Renal pelvis (tissue), 12 donors: ENCODE measurements around the gene CCDC175. TPM values are rescaled to one million over a fixed set of nuclear protein-coding genes. Genes with fewer than 3 reads are reported as not detected.

Experiments
- DNase-seq: peaks from one replicate; pipeline ENCODE4 v3.0.0-alpha.2; 2013
- long read RNA-seq, 16 experiments: transcript quantifications; one replicate each; lab custom pipeline, GENCODE V29; 2026
- polyA plus RNA-seq, 3 donors: library from polyadenylated mRNA; unstranded; fragments of 120-200 nt; gene quantifications; one replicate each; pipeline ENCODE4 v1.2.1, GENCODE V29; 2013; ENCODE audit not compliant: insufficient read length in 3 of 3

CCDC175 gene
- polyA plus RNA-seq = under 1 TPM; 0.57 to 0.73 (median 0.60) TPM
- long read RNA-seq, donor 1 = 0 reads
- long read RNA-seq, donor 2 = 0 reads
- long read RNA-seq, donor 3 = 0 reads
- long read RNA-seq, donor 4 = 0 reads
- long read RNA-seq, donor 5 = 0 reads
- long read RNA-seq, donor 6 = 0 reads
- long read RNA-seq, donor 7 = 0 reads
- long read RNA-seq, donor 8 = 0 reads
- long read RNA-seq, donor 9 = 0 reads
- long read RNA-seq, donor 10 = 0 reads
- long read RNA-seq, donor 11 = 0 reads
- long read RNA-seq, donor 12 = 0 reads
- long read RNA-seq, donor 13 = 0 reads
- long read RNA-seq, donor 14 = 0 reads
- long read RNA-seq, donor 15 = 0 reads
- long read RNA-seq, donor 16 = 0 reads

DNA sequence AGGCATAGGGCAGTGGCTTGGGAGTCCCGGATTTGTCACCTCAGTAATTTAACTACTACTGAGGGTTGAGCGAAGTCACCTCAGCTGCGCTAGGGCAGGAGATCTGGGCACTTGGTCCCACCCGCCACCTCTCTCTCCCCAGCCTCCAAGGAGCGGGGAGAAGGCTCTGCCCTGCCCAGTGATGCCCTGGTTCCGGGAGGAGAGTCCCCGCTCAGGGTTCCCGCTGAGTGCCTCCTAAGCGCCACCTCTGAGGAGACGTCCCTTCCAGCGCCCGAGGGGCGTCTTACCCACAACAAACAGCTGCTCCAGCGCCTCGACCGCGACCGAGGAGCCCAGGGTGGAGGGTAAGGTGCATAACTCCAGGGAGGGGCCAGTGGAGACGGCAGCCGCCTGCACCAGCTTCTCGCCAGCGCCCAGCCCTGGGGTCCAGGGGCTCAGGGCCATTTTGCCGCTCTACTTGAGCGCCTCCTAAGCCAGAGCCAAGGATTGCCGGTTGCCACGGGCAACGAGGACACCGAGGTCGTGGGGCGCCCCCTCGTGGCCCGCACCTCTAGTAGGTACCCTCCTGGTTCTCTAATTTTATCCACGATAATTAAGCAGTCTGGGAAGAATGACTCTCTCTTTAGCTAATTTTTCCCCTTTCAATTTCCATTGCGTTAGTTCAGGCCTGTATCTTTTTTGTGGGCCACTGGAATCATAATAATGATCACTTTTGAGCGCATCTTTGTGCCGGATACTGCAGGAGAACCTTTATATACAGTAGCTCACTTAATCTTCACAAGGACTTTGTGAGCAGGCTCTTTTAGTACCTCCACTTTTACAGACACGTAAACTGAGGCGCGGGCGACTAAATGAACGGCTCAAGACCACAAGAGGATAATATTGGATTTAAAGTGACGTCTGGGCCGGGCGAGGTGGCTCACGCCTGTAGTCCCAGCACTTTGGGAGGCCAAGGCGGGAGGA, at the start of gene CCDC175:
CCDC175 (minus strand) TSS at position 481 of the 963 bp plus-strand sequence; CDS start at position 444, 37 bp downstream.
- DNase-seq = peak; percentile 91

DNA sequence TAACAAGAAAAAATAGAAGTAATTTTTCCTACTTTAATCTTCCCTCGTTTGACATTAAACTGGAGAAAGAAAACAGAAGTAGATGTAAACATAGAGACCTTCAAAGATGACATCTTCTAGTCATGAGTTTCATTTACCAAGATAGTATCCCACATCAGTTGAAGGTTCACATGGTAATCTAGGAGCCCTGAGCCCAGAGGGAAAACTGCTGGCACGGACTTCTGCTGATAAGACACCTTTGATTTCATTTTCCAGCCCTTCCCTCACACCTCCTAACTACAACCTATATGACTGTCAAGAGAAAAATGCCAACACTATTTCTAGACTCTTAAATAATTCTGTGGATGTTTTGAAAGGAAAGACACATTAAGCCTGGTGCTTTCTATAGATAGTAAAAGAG, 46.0 kb upstream of the CCDC175 start:
- no peak for DNase-seq

DNA sequence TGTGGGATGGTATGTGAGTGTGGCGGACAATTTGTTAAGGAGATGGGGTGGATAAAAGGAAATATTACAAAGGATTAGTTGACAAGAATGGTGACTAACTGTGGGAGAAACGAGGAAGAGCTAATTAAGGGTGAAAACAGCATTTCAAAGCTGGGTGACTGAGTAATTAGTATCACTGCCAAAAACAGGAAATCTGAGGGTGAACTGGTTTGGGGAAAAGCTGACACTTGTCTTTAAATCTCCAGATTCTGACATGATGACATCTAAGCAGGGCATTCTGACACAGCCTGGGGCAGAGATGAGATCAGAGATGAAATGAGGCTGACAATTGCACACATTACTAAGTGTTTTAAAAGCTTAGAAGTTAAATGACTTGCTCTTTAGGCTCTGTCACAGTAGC, 42.4 kb upstream of the CCDC175 start:
- DNase-seq = no peak

DNA sequence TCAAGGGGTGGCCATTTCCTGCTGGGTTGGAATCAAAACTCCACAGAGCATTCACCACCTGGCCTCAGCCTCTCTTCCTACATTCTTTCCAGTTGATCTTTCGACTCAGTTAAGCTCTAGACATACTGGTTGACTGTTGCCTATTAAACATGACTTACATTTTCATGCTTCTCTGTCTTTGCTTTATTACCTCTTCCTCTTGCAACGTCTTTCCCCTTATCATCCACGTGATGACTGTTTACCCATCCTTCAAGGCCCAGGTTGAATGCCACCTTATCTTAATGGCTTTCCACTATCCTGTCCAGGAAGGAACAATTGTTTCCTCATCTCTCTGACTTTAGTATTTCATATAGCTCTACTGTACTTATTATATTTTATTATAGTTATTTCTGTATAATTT, 24.4 kb upstream of the CCDC175 start:
- DNase-seq = no peak

DNA sequence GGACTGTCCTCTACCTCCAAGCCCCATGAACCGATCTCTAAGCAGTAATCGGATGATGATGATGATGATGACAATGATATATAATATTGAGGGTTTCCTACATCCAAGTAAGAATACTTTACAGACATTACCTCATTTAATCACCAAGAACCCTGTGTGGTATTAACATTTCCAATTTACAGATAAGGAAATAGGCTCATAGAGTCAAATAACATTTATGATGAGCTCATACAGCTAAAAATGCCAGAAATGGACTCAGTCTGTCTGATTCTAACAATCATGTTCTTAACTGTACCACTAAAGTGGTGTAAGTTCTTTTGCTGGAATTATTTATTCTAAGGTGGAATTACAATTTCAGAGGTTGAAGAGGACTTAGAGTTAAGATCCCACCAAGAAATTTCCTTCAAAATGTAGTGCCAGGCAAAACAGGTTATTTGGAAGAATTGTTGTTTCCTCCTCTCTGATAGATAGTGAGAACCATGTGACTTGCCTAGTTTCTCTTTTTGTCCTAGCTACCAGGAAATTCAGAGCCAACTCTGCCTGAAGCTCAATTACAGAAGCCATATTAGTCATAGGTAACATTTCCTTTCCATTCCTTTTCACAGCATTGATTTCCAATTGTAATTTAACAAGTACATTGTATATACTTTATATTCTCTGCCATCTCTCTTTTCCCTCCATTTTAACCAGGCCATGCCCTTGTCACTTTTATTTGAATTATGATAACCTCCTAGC, 23.8 kb upstream of the CCDC175 start:
- DNase-seq = no peak

DNA sequence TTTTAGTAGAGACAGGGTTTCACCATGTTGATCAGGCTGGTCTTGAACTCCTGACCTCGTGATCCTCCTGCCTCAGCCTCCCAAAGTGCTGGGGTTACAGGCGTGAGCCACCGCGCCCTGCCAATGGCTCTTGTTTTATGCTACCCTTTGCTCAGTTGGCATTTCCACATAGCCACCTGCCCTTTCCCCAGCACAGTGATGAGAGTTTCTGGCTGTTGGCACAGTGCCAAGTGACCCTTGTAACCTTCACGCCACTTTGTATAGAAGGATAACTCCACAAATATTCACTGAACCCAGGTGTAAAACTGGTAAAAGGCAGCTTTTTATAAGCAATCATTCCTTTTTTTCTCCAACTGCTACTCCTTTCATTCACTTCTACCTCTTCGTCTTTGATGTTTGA, 18.5 kb upstream of the CCDC175 start:
- no peak for DNase-seq

DNA sequence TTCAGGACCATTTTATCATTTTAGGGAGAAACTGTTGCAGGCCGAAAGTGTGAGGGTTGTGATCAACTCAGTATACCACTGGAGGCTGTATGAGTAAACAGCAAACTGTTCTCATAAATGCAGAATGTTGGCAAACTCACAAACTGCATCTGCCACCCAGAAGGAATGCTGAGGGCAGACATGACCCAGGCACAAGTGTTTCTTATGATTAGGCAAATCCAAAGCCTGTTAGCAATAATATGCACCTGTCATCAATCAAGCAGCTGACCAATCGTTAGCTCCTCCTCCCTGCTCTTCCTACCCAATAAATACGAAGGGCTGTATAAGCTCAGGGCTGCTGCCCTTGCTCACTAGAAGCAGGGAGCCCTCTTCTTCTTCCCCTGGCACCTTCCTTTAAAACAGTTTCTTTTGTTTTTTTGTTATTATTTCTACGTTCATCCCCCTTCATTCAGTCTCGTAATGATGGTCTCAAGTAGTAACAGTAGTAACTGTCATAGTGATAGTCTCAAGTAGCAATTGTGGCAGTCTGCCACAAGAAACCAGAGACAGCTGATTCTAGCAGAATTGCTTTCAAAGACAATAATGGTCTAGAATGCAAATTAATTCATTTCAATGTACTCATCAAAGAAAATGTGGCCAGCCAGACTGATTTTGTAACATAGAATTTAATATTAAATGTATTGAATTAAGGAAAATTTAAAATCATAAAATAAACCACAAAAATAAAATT, 15.2 kb upstream of the CCDC175 start:
- DNase-seq = no peak

DNA sequence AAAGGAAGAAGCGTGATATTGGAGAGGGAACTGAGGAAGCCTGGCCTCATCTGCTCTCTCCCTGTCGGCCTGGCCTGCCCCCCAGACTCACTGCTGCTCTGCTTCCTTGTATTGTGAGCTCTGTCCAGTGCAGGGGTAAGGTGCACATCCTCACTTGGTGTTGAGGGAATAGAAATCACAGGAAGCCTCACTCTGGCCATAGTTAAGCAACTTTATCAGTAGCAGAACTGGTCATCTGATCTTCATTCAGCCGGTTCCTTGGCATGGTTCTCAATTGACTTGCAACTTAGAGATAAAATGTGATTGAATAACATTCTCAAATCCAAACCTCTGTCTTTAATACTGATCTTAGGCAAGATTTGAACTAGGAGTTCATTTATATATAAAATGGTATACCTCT, 11.5 kb upstream of the CCDC175 start:
- no peak for DNase-seq

DNA sequence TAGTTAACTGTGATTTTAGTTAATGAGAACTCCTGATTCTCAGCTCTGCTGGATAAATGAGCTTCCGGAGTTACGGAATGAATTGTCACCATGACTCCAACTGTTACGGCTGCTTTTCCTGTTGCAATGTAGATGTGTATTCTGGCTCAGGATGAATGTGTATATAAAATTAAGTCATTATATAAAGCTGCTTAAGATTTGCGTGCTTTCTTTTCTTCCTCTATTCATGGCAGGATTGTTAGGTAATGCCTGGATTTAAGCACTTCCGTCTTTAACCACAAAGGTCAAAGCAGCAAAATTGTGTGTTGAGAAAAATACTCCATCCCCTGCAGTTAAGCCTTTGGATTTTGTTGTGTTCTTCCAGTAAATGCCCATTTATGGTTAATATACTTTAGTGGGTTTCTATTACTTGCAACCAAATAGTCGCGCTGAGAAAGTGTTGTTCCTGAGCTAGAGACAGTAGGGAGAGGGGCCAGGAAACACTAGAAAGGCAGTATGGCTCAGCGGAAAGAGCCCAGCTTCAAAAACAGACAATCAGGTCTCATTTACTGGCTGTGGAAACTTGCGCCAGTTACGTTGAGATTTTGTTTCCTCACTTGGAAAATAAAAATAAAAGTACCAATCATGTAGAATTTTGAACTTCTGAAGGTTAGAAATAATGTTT, 9.4 kb upstream of the CCDC175 start:
- no peak for DNase-seq

DNA sequence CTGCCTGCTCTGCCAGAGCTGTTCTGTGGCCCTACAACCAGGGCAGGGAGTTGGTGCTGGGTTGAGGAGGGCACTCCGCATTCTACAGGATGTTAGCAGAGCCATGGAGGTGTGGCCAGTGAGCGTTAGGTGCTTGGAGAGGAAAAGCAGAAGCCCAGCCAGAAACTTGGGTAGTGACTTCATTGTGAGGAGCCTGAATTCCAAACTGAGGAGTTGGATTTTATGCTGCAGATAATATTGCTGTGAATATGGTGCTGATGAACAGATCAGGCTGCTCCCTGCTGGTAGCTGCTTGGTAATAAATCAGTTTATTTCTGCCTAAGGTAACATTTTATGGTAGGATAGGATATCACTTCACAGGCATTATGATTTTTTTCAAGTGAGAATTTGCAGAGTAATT, 7.1 kb upstream of the CCDC175 start:
- DNase-seq = no peak

DNA sequence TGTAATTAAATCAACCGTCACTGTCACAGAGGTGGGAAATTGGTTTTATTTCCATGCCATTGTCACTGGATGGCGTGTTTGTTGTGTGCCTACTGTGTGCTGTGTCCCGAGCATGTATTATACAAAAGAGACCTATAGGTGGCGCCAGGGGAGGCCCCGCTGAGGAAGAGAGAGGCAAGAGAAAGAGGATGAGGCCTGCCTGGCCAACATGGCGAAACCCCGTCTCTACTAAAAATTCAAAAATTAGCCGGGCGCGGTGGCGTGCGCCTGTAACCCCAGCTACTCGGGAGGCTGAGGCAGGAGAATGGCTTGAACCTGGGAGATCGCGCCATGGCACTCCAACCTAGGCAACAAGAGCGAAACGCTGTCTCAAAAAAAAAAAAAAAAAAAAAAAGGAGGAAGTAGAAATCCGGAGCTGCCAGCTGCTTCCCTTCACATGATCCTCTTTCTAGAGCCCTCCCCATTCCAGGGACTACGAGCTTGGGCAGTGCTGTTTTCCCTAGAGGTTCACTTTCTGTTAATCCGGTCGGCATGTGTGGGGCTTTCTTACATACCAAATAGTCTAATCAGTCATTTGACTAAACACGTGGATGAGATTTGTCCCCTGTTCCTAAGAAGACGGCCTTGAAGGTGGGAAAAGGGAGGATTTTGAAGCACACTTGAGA, 6.4 kb upstream of the CCDC175 start:
- no peak for DNase-seq

DNA sequence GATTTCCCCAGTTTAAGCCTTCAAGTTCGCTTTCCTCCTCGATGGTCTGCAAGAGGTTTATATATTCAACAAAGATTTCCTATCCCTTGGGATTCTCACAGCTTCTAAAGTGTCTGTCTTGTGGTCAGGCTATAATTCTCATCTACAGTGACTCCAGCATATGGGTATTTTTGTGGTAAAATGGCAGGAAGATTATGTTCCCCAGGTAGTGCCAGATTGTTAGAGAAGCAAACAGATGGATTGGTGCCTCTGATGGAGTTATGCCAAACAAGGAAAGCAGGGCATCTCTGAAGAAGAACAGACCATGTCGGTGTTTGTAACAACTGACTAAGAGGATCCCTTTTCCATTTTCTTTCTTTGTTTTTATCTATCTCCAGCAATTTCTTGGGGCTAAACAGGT, 5.5 kb upstream of the CCDC175 start:
- DNase-seq = no peak

DNA sequence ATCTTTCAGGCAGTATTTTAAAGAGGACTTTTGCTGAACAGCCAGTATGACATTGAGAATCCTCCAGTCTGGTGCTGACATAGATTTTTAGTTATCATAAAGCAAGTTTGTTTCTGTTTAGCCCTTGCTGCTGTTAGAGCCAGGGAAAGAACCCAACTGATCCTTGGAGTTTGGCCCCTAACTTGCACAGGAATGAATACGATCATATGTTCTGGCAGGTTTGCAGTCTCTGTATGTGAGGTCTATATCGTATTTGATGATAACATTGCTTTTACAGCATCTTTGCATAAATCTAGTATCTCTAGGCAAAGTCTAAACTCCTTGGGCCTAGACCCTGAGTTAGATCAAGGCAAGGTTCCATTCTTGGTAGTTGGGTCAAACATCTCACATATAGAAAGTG, 4.3 kb upstream of the CCDC175 start:
- no peak for DNase-seq

DNA sequence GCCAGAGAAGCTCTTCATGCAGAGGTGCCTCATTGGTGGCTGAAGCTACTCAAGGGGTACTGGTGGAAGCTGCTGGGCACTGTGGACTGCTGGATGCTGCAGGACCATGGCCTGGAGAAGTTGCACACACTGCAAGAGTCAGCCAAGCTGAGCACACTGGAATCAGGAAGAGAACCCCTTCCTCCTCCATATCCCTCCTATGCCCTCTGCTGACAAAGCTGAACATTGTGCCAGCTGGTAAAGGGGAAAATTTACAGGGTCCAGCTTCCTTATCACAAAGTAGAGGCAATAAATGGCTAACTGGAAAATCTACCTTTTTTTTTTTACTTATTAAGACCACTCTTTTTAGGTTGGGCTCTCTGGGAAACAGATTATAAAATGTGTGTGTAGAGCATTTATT, 6.5 kb downstream of the CCDC175 start:
- DNase-seq = no peak

DNA sequence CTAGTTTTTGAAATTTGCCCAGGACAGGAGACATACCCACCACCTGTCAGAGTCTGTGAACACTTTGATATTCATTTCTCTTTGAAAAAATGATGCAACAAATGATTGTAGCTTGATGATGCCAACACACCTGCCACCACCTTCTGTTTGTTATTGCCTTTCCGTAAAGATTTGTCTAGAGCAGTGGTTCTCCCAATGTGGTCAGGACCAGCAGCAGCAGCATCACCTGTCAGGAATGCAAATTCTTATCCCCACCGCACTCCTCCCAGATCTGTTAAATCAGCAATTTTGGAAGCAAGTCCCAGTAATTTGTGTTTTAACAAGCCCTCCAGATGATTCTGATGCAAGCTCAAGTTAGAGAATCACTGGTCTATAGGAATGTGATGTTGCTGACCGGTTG, 9.9 kb downstream of the CCDC175 start:
- DNase-seq = no peak

DNA sequence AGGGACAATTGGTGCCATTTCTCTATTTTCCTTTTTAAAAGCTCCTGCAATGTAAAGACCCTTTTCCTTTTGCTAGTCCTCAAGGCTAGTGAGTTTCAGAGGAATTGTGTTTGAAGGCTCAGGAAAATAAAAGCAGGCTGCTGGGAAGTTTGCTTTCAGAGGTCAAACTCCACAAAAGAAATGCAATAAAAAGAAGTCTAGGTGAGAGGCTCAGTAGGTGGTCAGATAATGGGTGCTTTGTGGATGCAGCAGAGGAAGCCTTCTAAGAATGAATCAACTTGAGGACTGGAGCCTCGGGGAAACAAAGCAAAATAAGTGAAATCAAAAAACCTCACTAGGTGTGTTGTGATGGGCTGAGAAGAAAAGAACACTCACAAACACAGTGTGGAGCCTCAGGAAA, 10.3 kb downstream of the CCDC175 start:
- no peak for DNase-seq

DNA sequence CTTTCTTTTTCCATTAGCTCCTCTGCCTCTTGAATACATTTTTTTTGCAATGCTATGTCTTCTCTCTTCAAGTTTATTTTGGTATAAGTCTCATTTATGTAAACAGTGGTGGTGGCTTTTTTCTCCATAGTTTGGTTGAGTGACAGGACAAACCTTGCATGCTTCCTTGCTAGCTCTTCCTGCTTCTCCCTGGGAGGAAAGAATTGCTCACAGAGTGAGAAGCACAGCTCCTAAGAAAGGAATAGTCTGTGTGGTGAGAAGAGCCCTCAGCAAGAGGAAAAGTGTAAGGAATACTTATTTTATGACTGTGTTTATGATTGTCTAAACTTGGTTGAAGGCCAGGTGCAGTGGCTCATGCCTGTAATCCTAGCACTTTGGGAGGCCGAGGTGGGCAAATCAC, 11.5 kb downstream of the CCDC175 start:
- DNase-seq = no peak

DNA sequence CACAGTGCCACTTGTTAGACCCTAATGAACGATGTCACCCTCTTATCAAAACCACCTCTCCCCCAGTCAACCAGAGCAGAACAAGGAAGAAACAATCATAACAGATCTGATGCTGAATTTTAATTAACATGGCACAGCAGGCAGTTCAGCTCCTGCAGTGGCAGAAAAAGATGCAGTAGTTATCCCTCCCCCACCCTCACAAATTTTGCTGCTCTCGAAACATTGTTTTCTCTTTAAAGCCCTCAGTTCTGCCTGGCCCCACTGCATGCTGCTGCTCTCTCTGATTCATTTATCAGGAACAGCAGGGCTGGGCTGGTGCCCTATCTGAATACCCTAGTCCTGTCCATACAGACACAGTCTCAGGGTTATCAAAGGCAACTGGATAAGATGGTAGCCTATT, 12.2 kb downstream of the CCDC175 start:
- DNase-seq = no peak

DNA sequence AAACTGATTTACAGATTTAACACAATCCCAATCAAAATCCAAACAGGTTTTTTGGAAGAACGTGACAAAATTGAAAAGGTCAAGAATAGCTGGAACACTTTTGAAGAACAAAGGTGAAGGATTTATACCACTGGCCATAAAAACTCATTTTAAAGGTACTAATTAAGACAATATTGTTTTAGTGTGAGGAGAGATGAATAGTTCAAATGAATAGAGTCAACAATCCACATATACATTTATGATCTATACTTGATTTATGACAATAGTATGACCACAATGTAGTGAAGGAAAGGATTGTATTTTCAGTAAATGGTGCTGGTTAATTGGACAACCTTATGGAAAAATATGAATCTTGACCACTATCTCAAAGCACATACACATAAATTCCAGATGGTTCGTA, 29.3 kb downstream of the CCDC175 start:
- no peak for DNase-seq

DNA sequence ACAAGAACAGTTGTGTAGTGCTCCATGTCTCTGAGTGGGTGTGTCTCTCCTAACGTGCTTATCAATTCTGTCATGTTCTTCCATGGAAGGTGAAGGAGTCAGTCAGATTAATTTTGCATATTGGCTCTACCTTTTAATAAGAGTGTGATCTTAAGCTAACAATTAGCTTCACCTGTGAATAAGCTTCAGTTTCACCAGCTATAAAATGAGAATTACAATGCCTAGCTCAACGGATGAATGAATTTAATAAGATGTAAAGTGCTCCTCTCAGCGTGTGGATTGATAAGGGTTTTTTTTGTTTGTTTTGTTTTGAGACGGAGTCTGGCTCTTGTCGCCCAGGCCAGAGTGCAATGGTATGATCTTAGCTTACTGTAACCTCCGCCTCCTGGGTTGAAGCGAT, 32.7 kb downstream of the CCDC175 start:
- no peak for DNase-seq

DNA sequence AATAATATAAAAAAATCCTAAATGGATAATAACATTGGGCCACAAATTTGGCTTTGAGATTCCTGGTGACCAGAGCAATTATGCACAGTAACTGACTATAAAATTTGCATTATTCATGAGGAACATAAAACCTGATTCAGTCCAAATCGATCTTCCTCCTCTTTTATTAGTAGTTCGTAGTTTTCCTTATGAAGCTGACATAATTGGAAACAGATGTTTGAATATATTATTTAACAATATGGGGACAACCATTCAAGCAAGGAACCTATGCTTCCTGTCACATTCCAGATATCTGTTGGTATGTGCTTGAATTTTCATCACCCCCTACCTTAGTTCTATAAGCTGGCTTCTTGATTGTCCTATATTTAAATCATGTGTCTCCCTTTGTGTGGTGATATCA, 34.9 kb downstream of the CCDC175 start:
- no peak for DNase-seq
